ENCODE measurements around the gene FBN2. TPM values are rescaled to one million over a fixed set of nuclear protein-coding genes. Genes with fewer than 3 reads are reported as not detected.
A peak's percentile ranks its signal among the peaks of the same experiment; 100 is the strongest.

The FBN2 gene
- total and polyA plus RNA-seq, 11 donors: 7.4 to 28.0 (median 9.7) TPM

- WGBS, 4 donors: 62 to 76% (median 69%) methylated on average over 1 of the region's 1 CpG
- ATAC-seq (no peak), DNase-seq (no peak)
- TF ChIP-seq CTCF (IDR thresholded peaks at IDR 0.05) (no peak), POLR2A (IDR thresholded peaks at IDR 0.05) (no peak)
- no peak overlapping the region for H3K27ac ChIP-seq
- no peaks in the 10 kb centered on the region for H3K9me3 ChIP-seq
- no peaks in the 10 kb centered on the region for H3K27me3 ChIP-seq
- peaks cover 0 to 9% (median 1%) of the 10 kb centered on the region in 12 donors for H3K4me1 ChIP-seq
- intact Hi-C loops (cut with DNase I): no loop called here
- H3K36me3 ChIP-seq: no peaks in the 10 kb centered on the region
- H3K4me3 ChIP-seq: no peak overlapping the region
Observed at GRCh38 chr5:128224336-128224735, 313.7 kb downstream of the FBN2 start.

- no peaks in the 10 kb centered on the region for H3K27me3 ChIP-seq
- no peak for TF ChIP-seq POLR2A (IDR thresholded peaks at IDR 0.05)
- DNase-seq (no peak), ATAC-seq (no peak)
- no peaks in the 10 kb centered on the region for H3K36me3 ChIP-seq
- no peak overlapping the region for H3K27ac ChIP-seq
- no peaks in the 10 kb centered on the region for H3K9me3 ChIP-seq
- H3K4me3 ChIP-seq: no peak overlapping the region
- 95 to 97% (median 97%) methylated on average over 2 of the region's 2 CpGs for WGBS, 4 donors
- intact Hi-C loops (cut with DNase I): no loop called here
- peaks cover 0 to 11% (median 3%) of the 10 kb centered on the region in 12 donors for H3K4me1 ChIP-seq
Observed at GRCh38 chr5:128220841-128221240, 317.2 kb downstream of the FBN2 start.

GRCh38 chr5:128216860-128217531 lies 321.0 kb downstream of the FBN2 start:
- H3K36me3 ChIP-seq: no peaks in the 10 kb centered on the region
- 46 to 51% (median 47%) methylated on average over 15 of the region's 15 CpGs for WGBS, 4 donors
- H3K27ac ChIP-seq: peak overlapping the region in 8 of 12 donors; percentile 8 to 69 (median 54)
- no peak for TF ChIP-seq CTCF (IDR thresholded peaks at IDR 0.05)
- no peak for TF ChIP-seq POLR2A (IDR thresholded peaks at IDR 0.05)
- DNase-seq: peak; percentile 29 to 69 (median 55)
- intact Hi-C loops (cut with DNase I): loop anchor here in 7 of 10 donors (5.0 to 10.0 kb wide), 7 partner anchors 45 to 1548 kb away; no protein-coding TSS in a partner anchor
- peaks cover 0 to 11% (median 3%) of the 10 kb centered on the region in 12 donors for H3K4me1 ChIP-seq
- no peaks in the 10 kb centered on the region for H3K9me3 ChIP-seq
- H3K4me3 ChIP-seq: no peak overlapping the region
- peak; percentile 69 to 87 (median 82) for ATAC-seq
- no peaks in the 10 kb centered on the region for H3K27me3 ChIP-seq

- H3K9me3 ChIP-seq: no peaks in the 10 kb centered on the region
- ATAC-seq (peak in 1 of 4 donors; percentile 20), DNase-seq (no peak)
- H3K4me1 ChIP-seq: peaks cover 0 to 11% (median 3%) of the 10 kb centered on the region in 12 donors
- intact Hi-C loops (cut with DNase I): loop anchor here in 7 of 10 donors (5.0 to 10.0 kb wide), 7 partner anchors 46 to 1549 kb away; no protein-coding TSS in a partner anchor
- no peak overlapping the region for H3K4me3 ChIP-seq
- WGBS, 4 donors: 89 to 94% (median 93%) methylated on average over 4 to 7 of the region's 7 CpGs
- no peak for TF ChIP-seq POLR2A (IDR thresholded peaks at IDR 0.05)
- TF ChIP-seq CTCF (IDR thresholded peaks at IDR 0.05): no peak
- H3K27me3 ChIP-seq: no peaks in the 10 kb centered on the region
- H3K36me3 ChIP-seq: no peaks in the 10 kb centered on the region
- peak overlapping the region in 1 of 12 donors; percentile 69 for H3K27ac ChIP-seq
Observed at GRCh38 chr5:128216285-128216684, 321.8 kb downstream of the FBN2 start.

Measured in heart left ventricle (tissue), 16 donors.